H1 (cell line): ENCODE data around the gene ANK2. TPM values are rescaled to one million over a fixed set of nuclear protein-coding genes. Genes with fewer than 3 reads are reported as not detected.

ENCODE experiments used
- CHD1 ChIP-seq: IDR thresholded peaks from 2 replicates; pipeline ENCODE4 v1.6.1; 2012; ENCODE audit warnings: low read depth, low read length, improper control_type of control experiment
- CHD2 ChIP-seq: IDR thresholded peaks from 2 replicates; pipeline ENCODE4 v1.6.1; 2012; ENCODE audit warnings: low read length, improper control_type of control experiment
- CTCF ChIP-seq, 3 experiments: IDR thresholded peaks; 1 replicate in 2 of 3; 2 replicates in 1 of 3; pipeline versions ENCODE4 v1.5.1 to v1.6.1; 2011; ENCODE audit warnings: low read length in 3 of 3, mild to moderate bottlenecking in 3 of 3, inconsistent platforms in 2 of 3, low read depth in 1 of 3, moderate library complexity in 1 of 3; ENCODE audit not compliant: insufficient read depth in 1 of 3; ENCODE audit errors: control extremely low read depth in 1 of 3
- GABPA ChIP-seq: IDR thresholded peaks from 2 replicates; pipeline ENCODE4 v1.6.1; 2011; ENCODE audit warnings: mild to moderate bottlenecking, low read length, moderate library complexity, borderline replicate concordance; ENCODE audit not compliant: insufficient read depth
- GTF2F1 ChIP-seq: IDR thresholded peaks from 2 replicates; pipeline ENCODE4 v1.6.1; 2012; ENCODE audit warnings: low read depth, low read length, improper control_type of control experiment, borderline replicate concordance
- NANOG ChIP-seq: IDR thresholded peaks from 2 replicates; pipeline ENCODE4 v1.6.1; 2011; ENCODE audit warnings: low read length, low read depth, mild to moderate bottlenecking, inconsistent platforms; ENCODE audit not compliant: insufficient read depth, poor library complexity, severe bottlenecking
- SIRT6 ChIP-seq: IDR thresholded peaks from one replicate; pipeline ENCODE4 v1.7.1; 2012; ENCODE audit warnings: low read length, inconsistent platforms
- polyA plus RNA-seq, 7 experiments: library from polyadenylated mRNA; depleted of rRNA in 3 of 7; stranded (reverse) in 5 of 7; unstranded in 2 of 7; fragments of >200 nt in 5 of 7; fragments of 200-250 nt in 2 of 7; gene quantifications; 1 replicate in 5 of 7; 2 replicates in 1 of 7; 4 replicates in 1 of 7; pipeline versions ENCODE4 v1.2.1 to v1.2.3, GENCODE V29; 2011 to 2013; ENCODE audit warnings: missing spikeins in 2 of 7, mixed read lengths in 2 of 7
- total RNA-seq: library from RNA; stranded (reverse); fragmentation: NEBNext Ultra II Directional; extraction: Animal tissue kit (Norgen Biotek cat#: 25700); gene quantifications from 2 replicates; pipeline ENCODE4 v1.2.1, GENCODE V29; 2021

The ANK2 gene
- total and polyA plus RNA-seq, 2 of the 8 experiments (the other 6 are each of a cell fraction or from before 2014, with no cell fraction given): 14.2 to 35.1 TPM

- TF ChIP-seq NANOG (no peak), GTF2F1 (no peak), CTCF (IDR thresholded peaks at IDR 0.05; ENCODE audit: control extremely low read depth in 1 of 3, insufficient read depth in 1 of 3, low read depth in 1 of 3, low read length in 3 of 3) (no peak), SIRT6 (no peak), GABPA (no peak), CHD2 (no peak), CHD1 (no peak)
These were observed 159.7 kb downstream of the ANK2 start (continued) for GRCh38 chr4:113209153-113209552.
